Liver (tissue), 3 donors: Measurements from ENCODE around the gene PLEKHO2.
A peak's percentile ranks its signal among the peaks of the same experiment; 100 is the strongest.

Source experiments
- CTCF ChIP-seq: fragments of 150-350 bp; IDR thresholded peaks from 2 replicates; pipeline ENCODE4 v1.5.1; 2017; ENCODE audit warnings: improper control_type of control experiment, low read depth, low read length; ENCODE audit not compliant: missing input control
- GABPA ChIP-seq, 2 donors: IDR thresholded peaks in 1 of 2; conservative IDR thresholded peaks in 1 of 2; 2 replicates each; pipeline ENCODE4 v1.6.1; 2016; ENCODE audit warnings: antibody characterized with exemption in 2 of 2, mild to moderate bottlenecking in 1 of 2, moderate library complexity in 1 of 2
- HNF4G ChIP-seq: IDR thresholded peaks from 2 replicates; pipeline ENCODE4 v1.6.1; 2016; ENCODE audit warnings: antibody characterized with exemption
- MAX ChIP-seq: IDR thresholded peaks from 2 replicates; pipeline ENCODE4 v1.6.1; 2016; ENCODE audit warnings: antibody characterized with exemption
- RAD21 ChIP-seq, 2 donors: IDR thresholded peaks; 2 replicates each; pipeline ENCODE4 v1.6.1; 2016; ENCODE audit warnings: antibody characterized with exemption in 2 of 2, mild to moderate bottlenecking in 2 of 2
- TAF1 ChIP-seq: conservative IDR thresholded peaks from 2 replicates; pipeline ENCODE4 v1.6.1; 2016; ENCODE audit warnings: antibody characterized with exemption, mild to moderate bottlenecking
- donor health status: healthy.
- donor health status: healthy.

- TF ChIP-seq TAF1, result no peak
- peak in 1 of 2 donors; percentile 21 for TF ChIP-seq RAD21 (IDR thresholded peaks at IDR 0.05)
- no peak for TF ChIP-seq CTCF
- TF ChIP-seq GABPA (IDR thresholded peaks at IDR 0.05 in 1 of 2, conservative IDR thresholded peaks at IDR 0.05 in 1 of 2), result no peak
- TF ChIP-seq MAX, result no peak
- TF ChIP-seq HNF4G, result no peak
Observed at GRCh38 chr15:64878705-64879104, 37.0 kb downstream of the PLEKHO2 start.
